AG10803 (cell line): ENCODE results near the gene JAK2.
A peak's percentile ranks its signal among the peaks of the same experiment; 100 is the strongest.
"Not testable (repeated sequence)": the region's sequence is repeated elsewhere in the genome, so short reads cannot be mapped to it uniquely, and the experiment has no call there.

Experiments
- DNase-seq: peaks from one replicate; pipeline ENCODE4 v3.0.0; 2010; ENCODE audit warnings: low read depth
- H3K4me3 ChIP-seq: 2 replicates; pipeline ENCODE4 v1.5.1; 2011; ENCODE audit warnings: mild to moderate bottlenecking, low read length, control low read depth
- CTCF ChIP-seq: conservative IDR thresholded peaks from 2 replicates; pipeline ENCODE4 v1.5.1; 2011; ENCODE audit warnings: mild to moderate bottlenecking, low read length, control low read depth, inconsistent platforms

JAK2 gene

DNA sequence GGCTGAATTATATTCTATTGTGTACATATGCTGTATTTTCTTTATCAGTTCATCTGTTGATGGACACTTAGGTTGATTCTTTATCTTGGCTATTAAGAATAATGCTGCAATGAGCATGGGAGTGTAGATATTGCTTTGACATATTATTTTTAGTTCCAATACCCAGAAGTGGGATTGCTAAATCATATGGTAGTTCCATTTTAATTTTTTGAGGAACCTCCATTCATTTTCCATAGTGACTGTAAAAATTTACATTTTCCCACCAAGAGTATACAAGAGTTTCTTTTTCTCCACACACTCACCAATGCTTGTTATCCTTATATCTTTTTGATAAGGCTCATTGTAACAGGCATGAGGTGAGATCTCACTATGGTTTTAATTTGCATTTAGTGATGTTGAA lies 19.4 kb downstream of the JAK2 start:
- no peak for TF ChIP-seq CTCF
- DNase-seq = no peak

GRCh38 chr9:5008202-5008601 lies 23.1 kb downstream of the JAK2 start:
- DNase-seq = peak; percentile 12
- TF ChIP-seq CTCF = no peak
- no peak overlapping the region for H3K4me3 ChIP-seq

More for the DNA sequence above, 19.4 kb downstream of the JAK2 start:
- H3K4me3 ChIP-seq = no peak overlapping the region

DNA sequence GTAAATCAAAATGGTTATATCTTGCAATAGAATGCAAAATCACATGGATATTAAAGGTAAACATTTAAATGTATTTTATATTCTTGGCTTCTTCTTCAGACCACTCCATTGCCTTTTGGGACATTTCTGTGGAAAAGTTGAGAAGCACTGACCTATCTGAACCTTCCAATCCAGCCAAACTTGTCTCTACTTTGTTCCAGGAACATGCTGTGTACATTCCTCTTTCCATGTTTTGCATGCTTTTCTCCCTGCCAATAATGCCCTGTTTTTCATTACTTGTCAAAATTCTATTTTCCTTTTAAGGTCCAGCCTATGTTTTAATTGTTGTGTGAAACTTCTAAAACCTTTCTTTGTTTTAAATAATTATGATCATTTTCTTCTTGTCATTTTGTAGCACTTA lies 28.3 kb downstream of the JAK2 start:
- DNase-seq = peak; percentile 34
- TF ChIP-seq CTCF = no peak
- H3K4me3 ChIP-seq = no peak overlapping the region

GRCh38 chr9:5015934-5016333 lies 30.9 kb downstream of the JAK2 start:
- no peak overlapping the region for H3K4me3 ChIP-seq
- no peak for TF ChIP-seq CTCF
- no peak for DNase-seq

DNA sequence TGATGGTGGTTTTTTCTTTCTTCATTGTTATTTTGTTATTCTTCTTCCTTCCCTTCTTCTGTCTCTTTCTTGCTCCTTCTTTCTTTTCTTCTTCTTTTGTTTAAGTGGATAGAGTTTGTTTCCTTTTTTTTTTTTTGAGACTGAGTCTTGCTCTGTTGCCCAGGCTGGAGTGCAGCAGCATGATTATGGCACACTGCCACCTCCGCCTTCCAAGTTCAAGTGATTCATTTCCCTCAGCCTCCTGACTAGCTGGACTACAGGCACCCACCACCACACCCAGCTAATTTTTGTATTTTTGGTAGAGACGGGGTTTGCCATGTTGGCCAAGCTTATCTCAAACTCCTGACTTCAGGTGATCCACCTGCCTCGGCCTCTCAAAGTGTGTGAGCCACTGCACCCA lies 40.3 kb downstream of the JAK2 start:
- DNase-seq = no peak
- no peak for TF ChIP-seq CTCF
- H3K4me3 ChIP-seq = no peak overlapping the region

- not testable (repeated sequence) for DNase-seq, H3K4me3 ChIP-seq
These were observed 46.9 kb downstream of the JAK2 start for GRCh38 chr9:5031941-5032340.

DNA sequence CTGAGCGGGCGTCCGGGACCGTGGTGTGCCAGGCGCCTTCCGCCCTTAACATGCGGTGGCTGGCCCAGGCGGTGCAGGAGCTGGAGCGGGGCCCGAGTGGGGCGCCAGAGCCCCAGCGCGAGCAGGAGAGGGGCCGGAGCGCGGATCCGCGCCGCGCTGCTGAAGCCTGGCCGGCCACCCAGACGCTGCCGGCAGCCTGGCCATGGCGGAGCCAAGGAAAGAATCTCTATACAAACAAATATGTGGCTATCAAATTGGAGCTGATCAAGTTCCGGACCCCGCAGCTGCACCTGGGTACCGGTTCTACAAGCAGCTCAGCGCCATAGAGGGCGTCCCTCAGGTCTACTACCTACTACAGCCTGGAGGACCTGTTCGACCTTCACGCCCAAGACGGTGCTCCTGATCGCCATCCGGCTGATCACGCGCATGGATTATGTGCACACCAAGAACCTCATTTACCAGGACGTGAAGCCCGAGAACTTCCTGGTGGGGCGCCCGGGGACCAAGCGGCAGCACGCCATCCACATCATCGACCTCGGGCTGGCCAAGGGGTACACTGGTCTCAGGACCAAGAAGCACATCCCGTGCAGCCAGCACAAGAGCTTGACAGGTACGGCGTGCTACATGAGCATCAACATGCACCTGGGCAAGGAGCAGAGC lies 55.8 kb downstream of the JAK2 start:
- no peak overlapping the region for H3K4me3 ChIP-seq
- TF ChIP-seq CTCF = no peak
- DNase-seq = no peak
